Body of pancreas (tissue), 4 donors: Measurements from ENCODE around the gene WDR64. TPM values are rescaled to one million over a fixed set of nuclear protein-coding genes. Genes with fewer than 3 reads are reported as not detected.

ENCODE experiments used
- ATAC-seq: fragments of 150-250 bp; one replicate; pipeline ENCODE4 v1.9.1; 2016
- DNase-seq, 4 donors: peaks; one replicate each; pipeline ENCODE4 v3.0.0-alpha.2; 2019
- H3K27ac ChIP-seq, 4 donors: fragments of 200-600 bp; sonication (generic); 1 replicate in 3 of 4; 2 replicates in 1 of 4; pipeline versions ENCODE4 v1.5.1 to v1.6.1; 2016 to 2019; ENCODE audit warnings: mild to moderate bottlenecking in 1 of 4, mixed read lengths in 1 of 4, moderate library complexity in 1 of 4
- H3K27me3 ChIP-seq, 2 donors: fragments of 200-600 bp; sonication (generic); one replicate each; pipeline ENCODE4 v1.6.0; 2016; ENCODE audit warnings: mild to moderate bottlenecking in 1 of 2
- H3K36me3 ChIP-seq, 2 donors: fragments of 200-600 bp; sonication (generic); replicated peaks in 1 of 2; 2 replicates each; pipeline ENCODE4 v1.5.1; 2016; ENCODE audit warnings: low read depth in 2 of 2; ENCODE audit not compliant: insufficient read depth in 1 of 2
- H3K4me1 ChIP-seq: fragments of 200-600 bp; sonication (generic); one replicate; pipeline ENCODE4 v1.6.0; 2016
- H3K4me3 ChIP-seq, 2 donors: fragments of 200-600 bp; sonication (generic); 1 replicate in 1 of 2; 2 replicates in 1 of 2; pipeline ENCODE4 v1.5.1; 2016 to 2019
- H3K9me3 ChIP-seq, 3 donors: fragments of 200-600 bp; sonication (generic); 1 replicate in 2 of 3; 2 replicates in 1 of 3; pipeline ENCODE4 v1.5.1; 2016
- POLR2A ChIP-seq, 3 donors: fragments of 450-650 bp; IDR thresholded peaks; one replicate each; pipeline ENCODE4 v1.6.1; 2016; ENCODE audit warnings: antibody characterized with exemption in 3 of 3, mild to moderate bottlenecking in 2 of 3
- WGBS, 2 donors: methylation state at CpG; one replicate each; pipeline ENCODE4 v1.1.5; 2017; 5-methylcytosine and 5-hydroxymethylcytosine counted together
- intact Hi-C: fragments of 100-400 bp; cut with DNase I; formaldehyde crosslinking; loops from one replicate; pipeline ENCODE4 v1.15.1; 2023
- total RNA-seq, 2 donors: library from RNA; depleted of rRNA; stranded (reverse); fragments of >200 nt; gene quantifications; one replicate each; pipeline ENCODE4 v1.1.0, GENCODE V29; 2016
- TF ChIP-seq, protein P1 (sequence below), 7 experiments: fragments of 450-650 bp in 4 of 7; fragments of 200-600 bp in 3 of 7; sonication (generic) in 3 of 7; IDR thresholded peaks; one replicate each; pipeline ENCODE4 v1.5.1; 2016 to 2019; ENCODE audit warnings: antibody characterized with exemption in 7 of 7

WDR64 gene
- total RNA-seq, 2 donors from 2014 or later, result not detected

DNA sequence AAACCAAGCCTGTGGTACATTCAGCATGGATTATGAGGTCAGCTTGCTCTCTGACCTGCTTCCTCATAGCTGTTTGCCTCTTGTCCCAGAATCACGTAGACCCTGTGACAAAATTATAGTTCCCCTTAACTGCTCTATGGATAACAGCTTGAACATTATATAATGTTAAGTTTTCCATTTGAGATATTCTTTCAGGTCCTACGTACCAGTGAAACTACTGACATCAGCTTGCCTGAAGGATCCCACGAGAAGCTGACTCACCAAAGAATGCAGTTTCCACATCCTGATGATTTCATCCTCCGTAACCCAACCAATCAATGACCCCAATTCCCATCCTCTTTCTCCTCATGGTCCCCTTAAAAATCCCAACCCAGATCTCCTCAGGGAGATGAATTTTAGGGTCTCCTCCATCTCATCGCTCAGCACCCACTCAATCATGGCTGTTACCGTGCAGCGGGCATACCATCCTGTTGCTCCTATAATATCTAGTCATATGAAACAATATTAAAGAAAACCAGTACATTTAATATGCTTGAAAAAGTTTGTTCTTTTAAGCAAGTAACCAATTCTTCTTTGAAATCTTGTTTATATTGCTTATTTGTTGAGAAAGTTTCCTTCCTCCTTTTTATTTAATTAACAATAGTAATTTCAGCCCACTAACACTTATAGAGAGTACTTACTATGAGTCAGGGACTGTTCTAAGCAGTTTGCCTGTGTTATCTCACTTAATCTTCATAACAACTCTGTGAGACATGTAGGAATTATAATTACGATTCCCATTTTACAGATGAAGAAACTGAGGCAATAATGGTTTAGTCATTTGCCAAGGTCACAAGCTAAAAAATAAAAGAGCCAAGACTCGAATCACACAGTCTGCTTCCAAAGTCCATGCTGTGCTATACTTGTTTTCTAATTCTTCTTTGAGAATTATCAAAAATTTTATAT lies 39.3 kb upstream of the WDR64 start:
- no peak overlapping the region for H3K27ac ChIP-seq
- WGBS, 2 donors, result 70 to 75% methylated on average over 9 of the region's 9 CpGs
- DNase-seq (no peak), ATAC-seq (no peak)
- intact Hi-C loops, result no loop called here
- H3K9me3 ChIP-seq, result no peaks in the 10 kb centered on the region
- H3K27me3 ChIP-seq, result no peaks in the 10 kb centered on the region
- TF ChIP-seq, protein P1, sequence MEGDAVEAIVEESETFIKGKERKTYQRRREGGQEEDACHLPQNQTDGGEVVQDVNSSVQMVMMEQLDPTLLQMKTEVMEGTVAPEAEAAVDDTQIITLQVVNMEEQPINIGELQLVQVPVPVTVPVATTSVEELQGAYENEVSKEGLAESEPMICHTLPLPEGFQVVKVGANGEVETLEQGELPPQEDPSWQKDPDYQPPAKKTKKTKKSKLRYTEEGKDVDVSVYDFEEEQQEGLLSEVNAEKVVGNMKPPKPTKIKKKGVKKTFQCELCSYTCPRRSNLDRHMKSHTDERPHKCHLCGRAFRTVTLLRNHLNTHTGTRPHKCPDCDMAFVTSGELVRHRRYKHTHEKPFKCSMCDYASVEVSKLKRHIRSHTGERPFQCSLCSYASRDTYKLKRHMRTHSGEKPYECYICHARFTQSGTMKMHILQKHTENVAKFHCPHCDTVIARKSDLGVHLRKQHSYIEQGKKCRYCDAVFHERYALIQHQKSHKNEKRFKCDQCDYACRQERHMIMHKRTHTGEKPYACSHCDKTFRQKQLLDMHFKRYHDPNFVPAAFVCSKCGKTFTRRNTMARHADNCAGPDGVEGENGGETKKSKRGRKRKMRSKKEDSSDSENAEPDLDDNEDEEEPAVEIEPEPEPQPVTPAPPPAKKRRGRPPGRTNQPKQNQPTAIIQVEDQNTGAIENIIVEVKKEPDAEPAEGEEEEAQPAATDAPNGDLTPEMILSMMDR (IDR thresholded peaks at IDR 0.05), result no peak
- TF ChIP-seq POLR2A (IDR thresholded peaks at IDR 0.05), result no peak
- no peak overlapping the region for H3K4me3 ChIP-seq
- no peaks in the 10 kb centered on the region for H3K36me3 ChIP-seq
- peaks cover 38% of the 10 kb centered on the region for H3K4me1 ChIP-seq

DNA sequence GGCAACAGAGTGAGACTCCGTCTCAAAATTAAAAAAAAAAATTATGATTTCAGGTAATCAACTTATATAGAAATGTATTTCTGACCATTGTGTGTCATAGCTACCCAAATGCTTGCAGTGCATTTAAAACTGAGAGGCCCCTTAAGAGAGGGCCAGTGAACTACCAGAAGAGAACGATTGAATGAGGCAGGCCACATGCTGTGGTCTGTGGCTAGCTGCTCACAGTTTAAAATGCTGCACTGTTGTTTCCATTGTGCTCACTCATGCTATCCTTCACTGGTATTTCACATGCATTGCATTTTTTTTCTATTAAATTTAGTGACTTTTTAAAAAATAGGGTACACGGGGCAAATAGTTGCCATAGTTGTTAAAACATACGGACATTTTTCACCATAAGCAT lies 37.9 kb upstream of the WDR64 start:
- Histone ChIP-seq H3K4me1 (peaks cover 38% of the 10 kb centered on the region), H3K4me3 (no peak overlapping the region), H3K27me3 (no peaks in the 10 kb centered on the region), H3K27ac (no peak overlapping the region), H3K9me3 (no peaks in the 10 kb centered on the region), H3K36me3 (no peaks in the 10 kb centered on the region)
- no peak for DNase-seq
- TF ChIP-seq POLR2A (IDR thresholded peaks at IDR 0.05), result no peak
- TF ChIP-seq, protein P1 (IDR thresholded peaks at IDR 0.05), result no peak
- 84 to 89% methylated on average over 4 of the region's 4 CpGs for WGBS, 2 donors
- no peak for ATAC-seq
- intact Hi-C loops, result no loop called here

DNA sequence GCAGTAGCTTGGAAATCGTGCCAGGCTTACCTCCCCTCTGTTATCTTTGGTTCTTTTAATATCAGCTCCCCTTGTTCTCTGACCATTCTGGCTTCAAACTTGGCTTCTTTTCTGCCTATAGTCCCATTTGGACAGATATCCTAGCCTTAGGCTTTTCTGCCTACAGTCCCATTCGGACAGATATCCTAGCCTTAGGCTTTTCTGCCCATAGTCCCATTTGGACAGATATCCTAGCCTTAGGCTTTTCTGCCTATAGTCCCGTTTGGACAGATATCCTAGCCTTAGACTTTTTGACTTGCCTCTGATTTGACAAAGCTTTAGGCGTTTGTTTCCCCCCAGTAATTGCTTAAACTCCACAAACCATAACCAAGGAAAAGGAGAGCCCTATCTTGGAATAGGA lies 37.5 kb upstream of the WDR64 start:
- intact Hi-C loops, result no loop called here
- H3K4me1 ChIP-seq, result peaks cover 38% of the 10 kb centered on the region
- H3K9me3 ChIP-seq, result no peaks in the 10 kb centered on the region
- no peaks in the 10 kb centered on the region for H3K27me3 ChIP-seq
- no peak overlapping the region for H3K4me3 ChIP-seq
- ATAC-seq (no peak), DNase-seq (no peak)
- H3K27ac ChIP-seq, result peak overlapping the region in 1 of 4 donors; percentile 40
- TF ChIP-seq POLR2A (IDR thresholded peaks at IDR 0.05), result no peak
- TF ChIP-seq, protein P1 (IDR thresholded peaks at IDR 0.05), result no peak
- WGBS, 2 donors, result 54 to 57% methylated on average over 4 of the region's 4 CpGs
- no peaks in the 10 kb centered on the region for H3K36me3 ChIP-seq

DNA sequence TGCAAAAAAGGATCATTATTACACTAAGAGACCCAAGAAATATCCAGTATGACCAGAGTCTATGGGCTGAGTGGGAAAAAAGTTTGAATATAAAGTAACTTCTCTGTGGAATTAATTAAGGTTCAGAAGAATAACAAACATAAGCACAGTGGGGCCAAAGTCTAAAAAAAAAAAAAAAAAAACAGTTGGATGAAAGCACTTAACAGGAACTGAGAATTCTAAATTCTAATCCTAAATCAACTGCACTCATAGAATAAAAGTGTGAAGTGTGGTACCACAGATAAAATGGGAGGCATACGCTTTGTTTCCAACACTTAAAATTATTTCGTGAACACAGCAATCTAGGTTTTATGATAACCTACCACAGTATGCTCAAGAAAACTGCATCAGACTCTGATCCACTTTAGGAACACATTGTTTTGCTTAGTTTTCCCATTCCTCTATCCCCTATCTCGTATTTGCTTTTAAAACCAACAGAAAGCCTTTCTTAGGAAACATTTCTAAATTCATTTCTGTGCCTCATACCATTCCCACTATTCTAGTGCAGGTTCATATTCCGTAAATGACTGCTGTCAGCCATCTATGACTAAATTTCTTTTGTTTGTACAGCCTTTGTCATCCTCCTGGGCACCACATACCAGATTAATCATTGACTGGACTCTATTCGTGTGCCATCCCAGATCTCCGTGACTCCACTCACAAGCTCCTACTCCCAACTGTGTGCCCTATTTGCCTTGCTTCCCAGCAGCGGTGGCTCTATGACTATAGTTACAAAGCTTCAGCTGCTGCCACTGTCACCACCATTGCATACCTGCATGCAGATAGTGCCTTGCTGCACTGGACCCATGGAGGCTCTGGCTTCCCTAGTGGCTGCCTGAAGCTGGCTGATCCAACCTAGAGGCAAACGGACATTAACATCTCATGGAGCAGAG lies 36.8 kb upstream of the WDR64 start:
- WGBS, 2 donors, result 43 to 44% methylated on average over 8 of the region's 8 CpGs
- intact Hi-C loops, result no loop called here
- Histone ChIP-seq H3K4me1 (peaks cover 31% of the 10 kb centered on the region), H3K27ac (peak overlapping the region in 1 of 4 donors; percentile 40), H3K36me3 (no peaks in the 10 kb centered on the region), H3K27me3 (no peaks in the 10 kb centered on the region), H3K9me3 (no peaks in the 10 kb centered on the region), H3K4me3 (no peak overlapping the region)
- ATAC-seq (peak; percentile 74), DNase-seq (peak; percentile 6 to 49 (median 28))
- TF ChIP-seq POLR2A (IDR thresholded peaks at IDR 0.05), result no peak
- TF ChIP-seq, protein P1 (IDR thresholded peaks at IDR 0.05), result no peak
